ENCODE results near the gene OBSCN. TPM values are rescaled to one million over a fixed set of nuclear protein-coding genes. Genes with fewer than 3 reads are reported as not detected.

Gene OBSCN
- total and polyA plus RNA-seq, 2 donors (not counting 3 experiments of a cell fraction or from before 2014, with no cell fraction given) = 1.5 to 2.9 TPM

DNA sequence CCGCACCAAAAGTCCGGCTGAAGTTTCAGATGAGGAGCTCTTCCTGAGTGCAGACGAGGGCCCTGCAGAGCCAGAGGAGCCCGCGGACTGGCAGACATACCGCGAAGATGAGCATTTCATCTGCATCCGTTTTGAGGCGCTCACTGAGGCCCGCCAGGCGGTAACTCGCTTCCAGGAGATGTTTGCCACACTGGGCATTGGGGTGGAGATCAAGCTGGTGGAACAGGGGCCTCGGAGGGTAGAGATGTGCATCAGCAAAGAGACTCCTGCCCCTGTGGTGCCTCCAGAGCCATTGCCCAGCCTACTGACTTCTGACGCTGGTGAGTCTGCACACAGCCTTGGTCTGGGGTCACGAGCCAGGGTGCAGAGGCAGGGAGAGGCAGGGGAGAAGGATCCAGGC is 114.1 kb downstream of the OBSCN start:
- no peak for DNase-seq (ENCODE audit: low read depth, low spot score)
- Histone ChIP-seq H3K4me3 (replicated peaks in 1 of 3; ENCODE audit: insufficient read depth in 1 of 3, low read depth in 1 of 3, low read length in 3 of 3) (no peak overlapping the region), H3K27me3 (ENCODE audit: control insufficient read depth in 2 of 2, insufficient read depth in 2 of 2, low read length in 2 of 2) (no peaks in the 10 kb centered on the region), H3K4me2 (ENCODE audit: insufficient read depth, low read length) (no peak overlapping the region), H3K79me2 (ENCODE audit: control insufficient read depth, insufficient read depth, low read length) (no peaks in the 10 kb centered on the region), H3K4me1 (ENCODE audit: control insufficient read depth, extremely low read depth, insufficient read depth, low read length) (no peaks in the 10 kb centered on the region), H4K20me1 (replicated peaks; ENCODE audit: control insufficient read depth, extremely low read depth, insufficient read depth, low read length) (no peaks in the 10 kb centered on the region), H3K9me3 (replicated peaks; ENCODE audit: control insufficient read depth, insufficient read depth, low read length) (no peaks in the 10 kb centered on the region), H3K27ac (ENCODE audit: insufficient read depth, low read depth, low read length) (no peak overlapping the region), H2AFZ (ENCODE audit: low read depth, low read length) (no peak overlapping the region), H3K9me1 (replicated peaks; ENCODE audit: control insufficient read depth, extremely low read depth, insufficient read depth, low read length) (no peaks in the 10 kb centered on the region), H3K9ac (replicated peaks; ENCODE audit: extremely low read depth, insufficient read depth, low read length) (no peak overlapping the region), H3K36me3 (ENCODE audit: control insufficient read depth in 2 of 2, extremely low read depth in 1 of 2, insufficient read depth in 2 of 2, low read length in 2 of 2) (no peaks in the 10 kb centered on the region)
- FAIRE-seq = no peak
- intact Hi-C loops (cut with micrococcal nuclease) (no loop called here), dilution Hi-C loops (cut with MboI; ENCODE audit: extremely low pct_ligation_motif_present, low sequenced_read_pairs) (no loop called here)
- TF ChIP-seq MYC (IDR thresholded peaks at IDR 0.05; ENCODE audit: low read depth, low read length) (no peak), JUN (IDR thresholded peaks at IDR 0.05; ENCODE audit: borderline replicate concordance, insufficient read depth, insufficient read length, low read depth) (no peak), FOS (IDR thresholded peaks at IDR 0.05; ENCODE audit: borderline replicate concordance, insufficient read depth, low read length) (no peak), GATA2 (IDR thresholded peaks at IDR 0.05; ENCODE audit: insufficient read depth, insufficient read length, low read depth, low read length) (no peak), POLR2AphosphoS5 (IDR thresholded peaks at IDR 0.05; ENCODE audit: insufficient read depth, low read depth, low read length) (no peak), EZH2 (IDR thresholded peaks at IDR 0.05; ENCODE audit: borderline replicate concordance, low read depth, low read length, severe bottlenecking) (no peak), POLR2A (IDR thresholded peaks at IDR 0.05; ENCODE audit: low read depth, low read length) (no peak)
- TF ChIP-seq, protein P1, sequence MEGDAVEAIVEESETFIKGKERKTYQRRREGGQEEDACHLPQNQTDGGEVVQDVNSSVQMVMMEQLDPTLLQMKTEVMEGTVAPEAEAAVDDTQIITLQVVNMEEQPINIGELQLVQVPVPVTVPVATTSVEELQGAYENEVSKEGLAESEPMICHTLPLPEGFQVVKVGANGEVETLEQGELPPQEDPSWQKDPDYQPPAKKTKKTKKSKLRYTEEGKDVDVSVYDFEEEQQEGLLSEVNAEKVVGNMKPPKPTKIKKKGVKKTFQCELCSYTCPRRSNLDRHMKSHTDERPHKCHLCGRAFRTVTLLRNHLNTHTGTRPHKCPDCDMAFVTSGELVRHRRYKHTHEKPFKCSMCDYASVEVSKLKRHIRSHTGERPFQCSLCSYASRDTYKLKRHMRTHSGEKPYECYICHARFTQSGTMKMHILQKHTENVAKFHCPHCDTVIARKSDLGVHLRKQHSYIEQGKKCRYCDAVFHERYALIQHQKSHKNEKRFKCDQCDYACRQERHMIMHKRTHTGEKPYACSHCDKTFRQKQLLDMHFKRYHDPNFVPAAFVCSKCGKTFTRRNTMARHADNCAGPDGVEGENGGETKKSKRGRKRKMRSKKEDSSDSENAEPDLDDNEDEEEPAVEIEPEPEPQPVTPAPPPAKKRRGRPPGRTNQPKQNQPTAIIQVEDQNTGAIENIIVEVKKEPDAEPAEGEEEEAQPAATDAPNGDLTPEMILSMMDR (IDR thresholded peaks at IDR 0.05; ENCODE audit: extremely low read depth in 1 of 2, insufficient read depth in 1 of 2, low read depth in 1 of 2, low read length in 2 of 2) = no peak
- TF ChIP-seq, protein P2, sequence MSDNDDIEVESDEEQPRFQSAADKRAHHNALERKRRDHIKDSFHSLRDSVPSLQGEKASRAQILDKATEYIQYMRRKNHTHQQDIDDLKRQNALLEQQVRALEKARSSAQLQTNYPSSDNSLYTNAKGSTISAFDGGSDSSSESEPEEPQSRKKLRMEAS (IDR thresholded peaks at IDR 0.05; ENCODE audit: insufficient read depth, insufficient read length) = no peak
- no TSS peak for BruUV-seq (replicated peaks)
- CTCF ChIA-PET = interaction anchor here (1.0 to 1.2 kb wide), 2 partner anchors 14 to 108 kb away, joined by 3 read pairs; no protein-coding TSS in a partner anchor
- POLR2A ChIA-PET = no interaction called here
